RKO (cell line): ENCODE data around the gene RETREG1.

Experiments
- DNase-seq: peaks from one replicate; pipeline ENCODE4 v3.0.0-alpha.2; 2016; ENCODE audit warnings: low spot score

RETREG1 gene

GRCh38 chr5:16585041-16585667, 31.6 kb downstream of the RETREG1 start:
- no peak for DNase-seq

GRCh38 chr5:16582081-16582480, 34.7 kb downstream of the RETREG1 start:
- no peak for DNase-seq

- DNase-seq = no peak
These were observed 36.4 kb downstream of the RETREG1 start for GRCh38 chr5:16580382-16580781.

- no peak for DNase-seq
These were observed 37.5 kb downstream of the RETREG1 start for GRCh38 chr5:16579142-16579847.

DNA sequence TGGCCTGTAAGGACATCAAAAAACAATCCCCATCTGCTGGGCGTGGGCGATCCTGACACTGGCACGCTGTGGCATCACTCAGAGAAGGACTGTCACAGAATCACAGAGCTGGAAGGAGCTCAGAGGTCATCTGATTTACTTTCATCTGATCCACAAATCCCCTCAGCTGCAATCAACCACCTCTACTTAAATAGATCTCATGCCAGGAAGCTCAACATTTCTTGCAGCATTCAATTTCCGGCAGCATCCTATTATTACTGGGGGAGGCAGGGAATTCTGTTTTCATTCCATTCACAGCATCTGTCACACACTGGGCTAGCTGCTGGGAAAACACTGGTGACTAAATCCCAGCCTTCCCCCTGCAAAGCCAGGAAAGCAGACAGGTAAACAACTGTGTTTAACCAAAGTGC, 38.3 kb downstream of the RETREG1 start:
- DNase-seq = no peak

DNA sequence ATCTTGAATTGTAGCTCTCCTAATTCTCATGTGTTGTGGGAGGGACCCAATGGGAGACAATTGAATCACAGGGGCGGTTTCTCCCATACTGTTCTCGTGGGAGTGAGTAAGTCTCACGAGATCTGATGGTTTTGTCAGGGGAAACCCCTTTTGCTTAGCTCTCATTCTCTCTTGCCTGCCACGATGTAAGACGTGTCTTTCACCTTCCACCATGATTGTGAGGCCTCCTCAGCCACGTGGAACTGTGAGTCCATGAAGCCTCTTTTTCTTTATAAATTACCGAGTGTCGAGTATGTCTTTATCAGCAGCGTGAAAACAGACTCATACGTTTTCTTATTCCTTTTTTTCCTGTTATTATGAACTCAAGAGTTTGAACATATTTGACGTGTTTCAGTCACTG, 39.1 kb downstream of the RETREG1 start:
- no peak for DNase-seq

DNA sequence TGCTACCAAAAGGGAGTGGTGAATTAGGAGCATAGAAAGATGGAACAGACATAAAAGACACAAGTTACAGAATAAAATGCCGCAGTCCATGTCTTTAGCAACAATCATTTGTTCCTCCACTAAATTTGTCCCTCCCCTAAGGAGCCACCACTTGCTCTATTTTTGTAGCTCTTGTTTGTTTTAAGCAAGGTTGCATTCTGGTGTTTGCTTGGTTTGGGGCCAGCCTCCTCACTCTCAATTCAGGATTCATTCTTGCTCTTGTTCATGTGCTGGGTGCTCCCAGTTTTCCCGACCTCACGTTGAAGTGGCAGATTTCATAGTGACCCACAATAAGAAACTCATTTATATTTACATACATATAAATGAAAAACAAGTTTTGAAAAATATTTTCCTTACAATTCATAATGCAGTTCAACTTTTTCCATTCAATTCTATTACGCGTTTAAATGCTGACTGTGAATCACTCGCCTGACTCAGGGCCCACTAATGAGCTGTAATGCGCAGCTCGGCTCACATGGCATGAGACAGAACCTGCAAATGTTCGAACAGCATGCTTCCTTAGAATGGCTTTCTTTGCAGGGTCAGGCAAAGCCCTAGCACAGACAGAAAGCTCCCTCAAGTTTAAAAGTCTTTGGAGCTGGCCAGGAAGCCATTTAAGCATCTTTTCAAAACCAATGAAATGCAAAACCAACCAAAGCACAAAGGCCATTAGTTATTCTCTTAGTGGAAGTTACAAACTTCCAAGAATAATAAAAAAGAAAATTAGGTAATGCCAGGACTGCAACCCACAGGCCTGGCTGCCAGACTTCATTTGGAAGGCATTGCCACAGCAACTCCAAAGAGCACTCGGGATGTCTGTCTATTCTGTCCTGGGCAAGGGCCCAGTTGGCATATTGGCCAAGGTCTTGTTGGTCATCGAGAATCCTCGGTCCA, 41.7 kb downstream of the RETREG1 start:
- DNase-seq = peak; percentile 91

DNA sequence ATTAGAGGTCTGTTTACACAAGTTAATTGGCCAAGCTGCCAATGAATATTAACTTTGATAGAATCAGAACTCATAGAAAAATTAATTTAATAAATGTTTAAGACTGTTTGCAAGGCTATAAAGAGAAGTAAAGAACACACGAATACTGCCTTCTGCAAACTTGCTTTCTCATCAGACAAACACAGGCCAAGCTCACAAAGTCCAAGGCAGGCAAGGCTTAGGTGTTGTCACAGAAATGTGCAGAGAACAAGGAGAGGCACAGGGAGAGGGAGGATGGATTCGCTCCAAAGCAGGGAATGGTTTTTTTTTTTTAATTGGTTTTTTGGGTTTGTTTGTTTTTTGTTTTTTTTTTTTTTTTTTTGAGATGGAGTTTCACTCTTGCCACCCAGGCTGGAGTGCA, 43.4 kb downstream of the RETREG1 start:
- DNase-seq = no peak

- no peak for DNase-seq
These were observed 44.3 kb downstream of the RETREG1 start for GRCh38 chr5:16572289-16573015.

DNA sequence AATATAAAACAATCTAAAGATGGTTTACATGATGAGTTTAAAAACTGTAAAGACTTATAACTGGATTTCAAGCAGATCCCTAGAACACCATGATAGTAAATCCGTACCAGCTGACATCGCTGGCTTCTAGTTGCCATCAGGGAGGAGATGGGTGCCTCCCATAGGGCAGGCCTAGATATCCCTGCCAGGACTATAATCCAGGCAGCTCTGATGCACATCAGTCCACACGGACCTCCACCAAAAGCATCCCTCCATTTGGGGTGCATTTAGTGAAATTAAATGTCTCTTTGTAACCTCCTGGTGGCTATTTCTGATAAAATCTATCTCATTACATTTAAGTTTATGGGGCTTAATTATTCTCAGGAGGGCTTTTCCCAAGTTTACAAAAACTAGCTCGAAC, 45.8 kb downstream of the RETREG1 start:
- DNase-seq = no peak

- no peak for DNase-seq
These were observed 46.5 kb downstream of the RETREG1 start for GRCh38 chr5:16570121-16570815.

- no peak for DNase-seq
These were observed 47.8 kb downstream of the RETREG1 start for GRCh38 chr5:16568875-16569580.

- no peak for DNase-seq
These were observed 49.4 kb downstream of the RETREG1 start for GRCh38 chr5:16567365-16567764.

GRCh38 chr5:16565118-16565517, 51.7 kb downstream of the RETREG1 start:
- DNase-seq = no peak

- DNase-seq = no peak
These were observed 52.4 kb downstream of the RETREG1 start for GRCh38 chr5:16564248-16564867.

GRCh38 chr5:16563686-16564085, 53.1 kb downstream of the RETREG1 start:
- no peak for DNase-seq

GRCh38 chr5:16561660-16562059, 55.1 kb downstream of the RETREG1 start:
- DNase-seq = no peak

DNA sequence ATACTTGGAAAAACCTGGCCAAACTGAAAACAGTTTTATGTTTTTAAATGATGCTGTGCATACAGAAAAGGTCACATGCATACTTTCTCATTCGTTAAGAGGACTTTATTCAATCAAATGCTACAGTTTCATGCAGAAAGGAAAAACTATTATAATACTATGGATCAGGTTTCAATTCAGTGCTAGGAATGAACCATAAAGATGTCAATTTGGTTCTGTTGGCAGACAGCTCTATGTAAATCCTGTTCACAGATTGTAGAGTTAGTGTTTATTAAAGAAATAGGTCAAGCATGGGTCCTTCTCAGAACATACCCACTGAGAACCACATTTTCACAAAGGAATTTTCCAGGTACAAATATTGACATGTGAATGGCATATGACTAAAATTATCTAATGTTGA, 57.1 kb downstream of the RETREG1 start:
- DNase-seq = no peak

- no peak for DNase-seq
These were observed 57.7 kb downstream of the RETREG1 start for GRCh38 chr5:16558984-16559629.

GRCh38 chr5:16557477-16557876, 59.3 kb downstream of the RETREG1 start:
- DNase-seq = no peak
